K562 (cell line): Measurements from ENCODE around the gene TRIP11. TPM values are rescaled to one million over a fixed set of nuclear protein-coding genes. Genes with fewer than 3 reads are reported as not detected.

Experiments
- ATAC-seq: fragments of 200-7000 bp; cut with Tn5 transposase; 3 replicates; pipeline ENCODE4 v1.9.1; 2020; ENCODE audit warnings: moderate library complexity
- BruUV-seq: library from RNA; stranded (reverse); fragments of 400-500 nt; replicated peaks from 2 replicates; lab custom pipeline; 2021; lab: Mats Ljungman, UMichigan
- CTCF ChIA-PET: fragments of 300-600 bp; formaldehyde crosslinking; extraction: SDS; loops from one replicate; lab custom pipeline; 2021; ENCODE audit warnings: low intra/inter-chr PET ratio; lab: Yijun Ruan, JAX
- POLR2A ChIA-PET: fragments of 300-600, 350-650 bp; sonication (Branson Sonifier 250); formaldehyde crosslinking; extraction: SDS; loops from one replicate; lab custom pipeline; 2021; ENCODE audit warnings: antibody characterized with exemption, inconsistent platforms; lab: Yijun Ruan, JAX
- DNase-seq, 4 experiments: peaks; one replicate each; pipeline versions ENCODE4 v3.0.0 to v3.0.0-alpha.2; 2011 to 2018; ENCODE audit warnings: low spot score in 3 of 4, mixed read lengths in 3 of 4; ENCODE audit errors: extremely low read depth in 1 of 4
- FAIRE-seq: peaks from 2 replicates; lab custom pipeline; 2011; peaks lifted over from hg19 to GRCh38; lab: Jason Lieb, UNC
- H2AFZ ChIP-seq: 2 replicates; pipeline ENCODE4 v1.6.0; 2011; ENCODE audit warnings: low read depth, low read length, control low read depth, inconsistent platforms
- H3K27ac ChIP-seq: fragments of 200-600 bp; 3 replicates; pipeline ENCODE4 v1.8.0; 2011; ENCODE audit warnings: low read depth, mild to moderate bottlenecking, control low read depth, inconsistent platforms, low read length, moderate library complexity, mixed read lengths; ENCODE audit errors: extremely low read depth
- H3K27me3 ChIP-seq, 2 experiments: fragments of 300-600 bp in 1 of 2; 2 replicates in 1 of 2; 3 replicates in 1 of 2; pipeline versions ENCODE4 v1.6.0 to v1.8.0; 2011; ENCODE audit warnings: inconsistent platforms in 2 of 2, low read length in 2 of 2, mild to moderate bottlenecking in 1 of 2, mixed read lengths in 1 of 2, moderate library complexity in 1 of 2; ENCODE audit not compliant: control insufficient read depth in 2 of 2, insufficient read depth in 2 of 2
- H3K36me3 ChIP-seq: fragments of 300-600 bp; 3 replicates; pipeline ENCODE4 v1.8.0; 2011; ENCODE audit warnings: mild to moderate bottlenecking, low read length, inconsistent platforms; ENCODE audit not compliant: control insufficient read depth, insufficient read depth
- H3K4me1 ChIP-seq, 2 experiments: fragments of 200-600 bp in 1 of 2; replicated peaks in 1 of 2; 2 replicates in 1 of 2; 3 replicates in 1 of 2; pipeline versions ENCODE4 v1.5.1 to v1.8.0; 2011; ENCODE audit warnings: inconsistent platforms in 2 of 2, low read length in 2 of 2, mild to moderate bottlenecking in 1 of 2, mixed read lengths in 1 of 2, moderate library complexity in 1 of 2; ENCODE audit not compliant: control insufficient read depth in 2 of 2, insufficient read depth in 2 of 2
- H3K4me2 ChIP-seq: 2 replicates; pipeline ENCODE4 v1.6.1; 2011; ENCODE audit warnings: low read length, control low read depth, inconsistent platforms, mixed read lengths; ENCODE audit not compliant: insufficient read depth
- H3K4me3 ChIP-seq: fragments of 200-600 bp; sonication (generic), shearing (Covaris generic); 2 replicates; pipeline ENCODE4 v1.5.1; 2016; ENCODE audit warnings: control low read depth, inconsistent platforms
- H3K79me2 ChIP-seq: fragments of 200-600 bp; 3 replicates; pipeline ENCODE4 v1.8.0; 2011; ENCODE audit warnings: low read length, inconsistent platforms; ENCODE audit not compliant: control insufficient read depth, insufficient read depth
- H3K9ac ChIP-seq, 2 experiments: 2 replicates each; pipeline versions ENCODE4 v1.6.0 to v1.6.1; 2011; ENCODE audit warnings: low read depth in 2 of 2, low read length in 2 of 2, control low read depth in 1 of 2, inconsistent platforms in 1 of 2, mild to moderate bottlenecking in 1 of 2, mixed read lengths in 1 of 2; ENCODE audit not compliant: insufficient read depth in 1 of 2
- H3K9me1 ChIP-seq: one replicate; pipeline ENCODE4 v1.6.0; 2011; ENCODE audit warnings: inconsistent platforms, mild to moderate bottlenecking, low read length, moderate library complexity; ENCODE audit not compliant: control insufficient read depth, insufficient read depth
- H3K9me3 ChIP-seq: replicated peaks from 2 replicates; pipeline ENCODE4 v1.5.1; 2011; ENCODE audit warnings: low read depth, low read length, inconsistent platforms; ENCODE audit not compliant: control insufficient read depth, insufficient read depth
- H4K20me1 ChIP-seq: replicated peaks from 2 replicates; pipeline ENCODE4 v1.6.1; 2011; ENCODE audit warnings: low read length, inconsistent platforms, mixed read lengths; ENCODE audit not compliant: control insufficient read depth, insufficient read depth
- E2F6 ChIP-seq, 2 experiments: IDR thresholded peaks; 2 replicates each; pipeline ENCODE4 v1.6.1; 2011; ENCODE audit warnings: borderline replicate concordance in 1 of 2, control low read depth in 1 of 2, low read depth in 1 of 2, low read length in 1 of 2, mild to moderate bottlenecking in 1 of 2, mixed read lengths in 1 of 2, moderate library complexity in 1 of 2; ENCODE audit not compliant: insufficient read depth in 1 of 2, insufficient read length in 1 of 2, poor library complexity in 1 of 2, severe bottlenecking in 1 of 2; ENCODE audit errors: extremely low read depth in 1 of 2
- EWSR1 ChIP-seq: fragments of 450-650 bp; IDR thresholded peaks from 2 replicates; pipeline ENCODE4 v1.6.1; 2018; ENCODE audit warnings: borderline replicate concordance, mild to moderate bottlenecking, low read depth, moderate library complexity; ENCODE audit not compliant: partially characterized antibody
- HNRNPL ChIP-seq: fragments of 200-400 bp; formaldehyde crosslinking; IDR thresholded peaks from 2 replicates; pipeline ENCODE4 v1.6.1; 2017; ENCODE audit warnings: low read depth, mild to moderate bottlenecking, low read length
- MAFK ChIP-seq: IDR thresholded peaks from 2 replicates; pipeline ENCODE4 v1.6.1; 2011; ENCODE audit warnings: low read length, improper control_type of control experiment
- POLR2AphosphoS5 ChIP-seq: IDR thresholded peaks from 2 replicates; pipeline ENCODE4 v1.6.1; 2011; ENCODE audit warnings: mild to moderate bottlenecking, low read depth, low read length, moderate library complexity; ENCODE audit not compliant: control insufficient read depth, insufficient read depth
- POLR3A ChIP-seq: IDR thresholded peaks from 2 replicates; pipeline ENCODE4 v1.6.1; 2011; ENCODE audit warnings: borderline replicate concordance, mild to moderate bottlenecking, moderate library complexity; ENCODE audit not compliant: insufficient read length, insufficient read depth; ENCODE audit errors: extremely low read depth
- PTTG1 ChIP-seq: fragments of 450-650 bp; IDR thresholded peaks from 2 replicates; pipeline ENCODE4 v1.6.1; 2016; ENCODE audit warnings: low read depth, mild to moderate bottlenecking, missing genetic modification characterization, missing compliant biosample characterization
- RFX5 ChIP-seq: IDR thresholded peaks from 2 replicates; pipeline ENCODE4 v1.6.1; 2011; ENCODE audit warnings: low read depth, mild to moderate bottlenecking, improper control_type of control experiment, low read length
- SAFB ChIP-seq: fragments of 200-400 bp; formaldehyde crosslinking; IDR thresholded peaks from 2 replicates; pipeline ENCODE4 v1.6.1; 2017; ENCODE audit warnings: low read depth, low read length, borderline replicate concordance
- SAFB2 ChIP-seq: fragments of 200-400 bp; formaldehyde crosslinking; IDR thresholded peaks from 2 replicates; pipeline ENCODE4 v1.6.1; 2018; ENCODE audit warnings: borderline replicate concordance, low read length, low read depth, moderate library complexity; ENCODE audit not compliant: severe bottlenecking
- SIN3A ChIP-seq, 2 experiments: fragments of 150-350 bp in 1 of 2; IDR thresholded peaks; 2 replicates each; pipeline ENCODE4 v1.6.1; 2011 to 2016; ENCODE audit warnings: borderline replicate concordance in 2 of 2, low read depth in 2 of 2, low read length in 2 of 2, mild to moderate bottlenecking in 2 of 2, moderate library complexity in 2 of 2; ENCODE audit not compliant: control insufficient read depth in 1 of 2
- WGBS: fragments of 100-300 bp; shearing (Covaris generic); methylation state at CpG from one replicate; pipeline ENCODE4 v1.1.6; 2016; ENCODE audit warnings: low coverage, mixed read lengths; ENCODE audit not compliant: insufficient coverage; ENCODE audit errors: missing lambda C conversion rate; 5-methylcytosine and 5-hydroxymethylcytosine counted together
- in situ Hi-C: fragments of 300-500 bp; cut with MboI; formaldehyde crosslinking; loops from 4 replicates; pipeline ENCODE4 v1.15.0; 2018; ENCODE audit warnings: inconsistent platforms, mixed read lengths
- intact Hi-C: fragments of 100-400 bp; cut with micrococcal nuclease; formaldehyde crosslinking; loops from 2 replicates; pipeline ENCODE4 v1.14.2; 2022
- polyA plus RNA-seq, 8 experiments: library from polyadenylated mRNA; depleted of rRNA in 4 of 8; stranded (reverse) in 5 of 8; unstranded in 3 of 8; fragments of >200 nt; fragmentation: Nextera tagmentation in 2 of 8; fragmentation: Illumina TruSeq in 1 of 8; extraction: Ambion mirVana in 2 of 8; extraction: Trizol in 1 of 8; gene quantifications; 2 replicates each; pipeline versions ENCODE4 v1.2.1 to v1.2.3, GENCODE V29; 2011 to 2014; ENCODE audit warnings: inconsistent platforms in 1 of 8, missing spikeins in 1 of 8
- total RNA-seq, 7 experiments: library from RNA; depleted of rRNA in 6 of 7; stranded (reverse); fragments of >200 nt in 6 of 7; fragmentation: Illumina TruSeq in 2 of 7; extraction: Trizol in 2 of 7; gene quantifications; 2 replicates each; pipeline versions ENCODE4 v1.2.1 to v1.2.3, GENCODE V29; 2011 to 2021; ENCODE audit warnings: low replicate concordance in 1 of 7
- TF ChIP-seq, protein P1 (sequence below): fragments of 450-650 bp; IDR thresholded peaks from one replicate; pipeline ENCODE4 v1.6.1; 2018; ENCODE audit warnings: mild to moderate bottlenecking, moderate library complexity; ENCODE audit not compliant: partially characterized antibody
- TF ChIP-seq, protein P2 (sequence below): IDR thresholded peaks from 3 replicates; pipeline ENCODE4 v1.6.1; 2011; ENCODE audit warnings: borderline replicate concordance, mild to moderate bottlenecking; ENCODE audit not compliant: insufficient read length, insufficient read depth
- TF ChIP-seq, protein P3 (sequence below): fragments of 250-450 bp; sonication (Bioruptor Pico); IDR thresholded peaks from 2 replicates; pipeline ENCODE4 v1.5.0; 2022; ENCODE audit warnings: mild to moderate bottlenecking

TRIP11 gene
- total and polyA plus RNA-seq, 9 of the 15 experiments (the other 6 are each of a cell fraction or from before 2014, with no cell fraction given), result 4.0 to 20.0 (median 10.9) TPM

DNA sequence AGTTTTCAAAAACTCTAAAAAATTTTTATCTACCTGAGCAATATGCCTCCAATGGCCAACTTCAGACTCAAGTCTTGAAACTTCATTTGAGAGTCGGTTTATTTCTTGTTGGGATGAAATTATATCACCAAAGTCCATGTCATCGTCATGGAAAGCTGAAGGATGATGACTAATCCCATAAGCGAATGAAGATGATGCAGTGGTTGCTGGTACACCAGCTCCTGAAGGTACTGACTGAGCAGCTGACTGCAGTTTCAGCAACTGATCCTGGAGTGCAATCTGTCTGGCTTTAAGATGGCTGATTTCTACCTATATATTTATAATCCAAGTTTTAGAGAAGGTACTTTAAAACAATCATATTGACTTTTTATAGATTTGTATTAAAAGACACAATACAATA lies 18.3 kb downstream of the TRIP11 start:
- Histone ChIP-seq H3K79me2 (no peaks in the 10 kb centered on the region; the same call in 2 of the 3 replicates), H3K4me2 (no peak overlapping the region), H3K27ac (no peak overlapping the region), H3K9ac (no peak overlapping the region), H4K20me1 (no peaks in the 10 kb centered on the region), H3K9me1 (no peaks in the 10 kb centered on the region), H2AFZ (no peak overlapping the region), H3K9me3 (no peaks in the 10 kb centered on the region), H3K36me3 (peaks cover 26% of the 10 kb centered on the region; the same call in 2 of the 3 replicates), H3K4me3 (no peak overlapping the region), H3K4me1 (no peaks in the 10 kb centered on the region), H3K27me3 (no peaks in the 10 kb centered on the region)
- WGBS, result 86% methylated on average over 3 of the region's 3 CpGs
- CTCF ChIA-PET, result interaction anchor here (0.6 kb wide), 1 partner anchor 370 kb away, joined by 3 read pairs; no protein-coding TSS in a partner anchor
- in situ Hi-C loops (no loop called here), intact Hi-C loops (no loop called here)
- DNase-seq (no peak), ATAC-seq (no peak), FAIRE-seq (no peak)
- no TSS peak for BruUV-seq
- POLR2A ChIA-PET, result interaction anchor here (0.7 to 3.0 kb wide), 3 partner anchors 9 to 437 kb away, joined by 3 to 7 read pairs (median 4); no protein-coding TSS in a partner anchor
- TF ChIP-seq E2F6 (IDR thresholded peaks at IDR 0.05; ENCODE audit: borderline replicate concordance in 1 of 2, extremely low read depth in 1 of 2, insufficient read depth in 1 of 2, insufficient read length in 1 of 2, low read depth in 1 of 2, low read length in 1 of 2, poor library complexity in 1 of 2, severe bottlenecking in 1 of 2) (no peak), SAFB (no peak), RFX5 (no peak), POLR2AphosphoS5 (no peak), MAFK (no peak), SAFB2 (no peak), POLR3A (no peak), EWSR1 (no peak), SIN3A (IDR thresholded peaks at IDR 0.05; ENCODE audit: borderline replicate concordance in 2 of 2, control insufficient read depth in 1 of 2, low read depth in 2 of 2, low read length in 2 of 2) (no peak), HNRNPL (no peak), PTTG1 (tag) (no peak)
- TF ChIP-seq, protein P1, sequence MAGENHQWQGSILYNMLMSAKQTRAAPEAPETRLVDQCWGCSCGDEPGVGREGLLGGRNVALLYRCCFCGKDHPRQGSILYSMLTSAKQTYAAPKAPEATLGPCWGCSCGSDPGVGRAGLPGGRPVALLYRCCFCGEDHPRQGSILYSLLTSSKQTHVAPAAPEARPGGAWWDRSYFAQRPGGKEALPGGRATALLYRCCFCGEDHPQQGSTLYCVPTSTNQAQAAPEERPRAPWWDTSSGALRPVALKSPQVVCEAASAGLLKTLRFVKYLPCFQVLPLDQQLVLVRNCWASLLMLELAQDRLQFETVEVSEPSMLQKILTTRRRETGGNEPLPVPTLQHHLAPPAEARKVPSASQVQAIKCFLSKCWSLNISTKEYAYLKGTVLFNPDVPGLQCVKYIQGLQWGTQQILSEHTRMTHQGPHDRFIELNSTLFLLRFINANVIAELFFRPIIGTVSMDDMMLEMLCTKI, result no peak
- TF ChIP-seq, protein P2, sequence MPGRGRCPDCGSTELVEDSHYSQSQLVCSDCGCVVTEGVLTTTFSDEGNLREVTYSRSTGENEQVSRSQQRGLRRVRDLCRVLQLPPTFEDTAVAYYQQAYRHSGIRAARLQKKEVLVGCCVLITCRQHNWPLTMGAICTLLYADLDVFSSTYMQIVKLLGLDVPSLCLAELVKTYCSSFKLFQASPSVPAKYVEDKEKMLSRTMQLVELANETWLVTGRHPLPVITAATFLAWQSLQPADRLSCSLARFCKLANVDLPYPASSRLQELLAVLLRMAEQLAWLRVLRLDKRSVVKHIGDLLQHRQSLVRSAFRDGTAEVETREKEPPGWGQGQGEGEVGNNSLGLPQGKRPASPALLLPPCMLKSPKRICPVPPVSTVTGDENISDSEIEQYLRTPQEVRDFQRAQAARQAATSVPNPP, result no peak
- TF ChIP-seq, protein P3, sequence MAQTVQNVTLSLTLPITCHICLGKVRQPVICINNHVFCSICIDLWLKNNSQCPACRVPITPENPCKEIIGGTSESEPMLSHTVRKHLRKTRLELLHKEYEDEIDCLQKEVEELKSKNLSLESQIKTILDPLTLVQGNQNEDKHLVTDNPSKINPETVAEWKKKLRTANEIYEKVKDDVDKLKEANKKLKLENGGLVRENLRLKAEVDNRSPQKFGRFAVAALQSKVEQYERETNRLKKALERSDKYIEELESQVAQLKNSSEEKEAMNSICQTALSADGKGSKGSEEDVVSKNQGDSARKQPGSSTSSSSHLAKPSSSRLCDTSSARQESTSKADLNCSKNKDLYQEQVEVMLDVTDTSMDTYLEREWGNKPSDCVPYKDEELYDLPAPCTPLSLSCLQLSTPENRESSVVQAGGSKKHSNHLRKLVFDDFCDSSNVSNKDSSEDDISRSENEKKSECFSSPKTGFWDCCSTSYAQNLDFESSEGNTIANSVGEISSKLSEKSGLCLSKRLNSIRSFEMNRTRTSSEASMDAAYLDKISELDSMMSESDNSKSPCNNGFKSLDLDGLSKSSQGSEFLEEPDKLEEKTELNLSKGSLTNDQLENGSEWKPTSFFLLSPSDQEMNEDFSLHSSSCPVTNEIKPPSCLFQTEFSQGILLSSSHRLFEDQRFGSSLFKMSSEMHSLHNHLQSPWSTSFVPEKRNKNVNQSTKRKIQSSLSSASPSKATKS (CRISPR knock-in tag), result no peak
